Islet of Langerhans (tissue), 1 donor: ENCODE data around the gene KCNG4.
"Not testable (repeated sequence)": the region's sequence is repeated elsewhere in the genome, so short reads cannot be mapped to it uniquely, and the experiment has no call there.

Source experiments
- FAIRE-seq: peaks from one replicate; lab custom pipeline; 2011; peaks lifted over from hg19 to GRCh38; lab: Jason Lieb, UNC

The KCNG4 gene

GRCh38 chr16:84234321-84235241 is 5.2 kb downstream of the KCNG4 start:
- no peak for FAIRE-seq

- FAIRE-seq: no peak
These were observed 6.1 kb downstream of the KCNG4 start for GRCh38 chr16:84233748-84234147.

GRCh38 chr16:84232969-84233368 is 6.8 kb downstream of the KCNG4 start:
- no peak for FAIRE-seq

GRCh38 chr16:84232060-84232459 is 7.8 kb downstream of the KCNG4 start:
- FAIRE-seq: no peak

GRCh38 chr16:84229471-84229870 is 10.3 kb downstream of the KCNG4 start:
- no peak for FAIRE-seq

- no peak for FAIRE-seq
These were observed 11.5 kb downstream of the KCNG4 start for GRCh38 chr16:84228256-84228838.

- no peak for FAIRE-seq
These were observed 12.3 kb downstream of the KCNG4 start for GRCh38 chr16:84227548-84227947.

- no peak for FAIRE-seq
These were observed 13.8 kb downstream of the KCNG4 start for GRCh38 chr16:84226026-84226425.

- no peak for FAIRE-seq
These were observed 14.2 kb downstream of the KCNG4 start for GRCh38 chr16:84225571-84225970.

GRCh38 chr16:84225126-84225525 is 14.7 kb downstream of the KCNG4 start:
- no peak for FAIRE-seq

GRCh38 chr16:84224554-84224953 is 15.3 kb downstream of the KCNG4 start:
- no peak for FAIRE-seq

- no peak for FAIRE-seq
These were observed 16.4 kb downstream of the KCNG4 start for GRCh38 chr16:84223456-84223855.

GRCh38 chr16:84220851-84221250 is 19.0 kb downstream of the KCNG4 start:
- no peak for FAIRE-seq

GRCh38 chr16:84218956-84219355 is 20.9 kb downstream of the KCNG4 start:
- FAIRE-seq: no peak

- FAIRE-seq: no peak
These were observed 21.5 kb downstream of the KCNG4 start for GRCh38 chr16:84218176-84218823.

- FAIRE-seq: not testable (repeated sequence)
These were observed 23.7 kb downstream of the KCNG4 start for GRCh38 chr16:84216144-84216543.

GRCh38 chr16:84215531-84215930 is 24.3 kb downstream of the KCNG4 start:
- no peak for FAIRE-seq

- FAIRE-seq: no peak
These were observed 25.3 kb downstream of the KCNG4 start for GRCh38 chr16:84214451-84215066.

GRCh38 chr16:84212631-84213030 is 27.2 kb downstream of the KCNG4 start:
- no peak for FAIRE-seq

- no peak for FAIRE-seq
These were observed 27.7 kb downstream of the KCNG4 start for GRCh38 chr16:84212154-84212553.

- no peak for FAIRE-seq
These were observed 29.8 kb downstream of the KCNG4 start for GRCh38 chr16:84209989-84210388.

GRCh38 chr16:84207879-84208278 is 31.9 kb downstream of the KCNG4 start:
- FAIRE-seq: no peak

- no peak for FAIRE-seq
These were observed 32.6 kb downstream of the KCNG4 start for GRCh38 chr16:84207251-84207650.
